HEK293 (cell line): Measurements from ENCODE around the gene COL5A1.

Experiments
- MYNN ChIP-seq: fragments of 450-650 bp; formaldehyde crosslinking; IDR thresholded peaks from 2 replicates; pipeline ENCODE4 v1.5.1; 2016; ENCODE audit warnings: missing biosample characterization, missing genetic modification characterization, borderline replicate concordance
- RBAK ChIP-seq: fragments of 450-650 bp; formaldehyde crosslinking; IDR thresholded peaks from 2 replicates; pipeline ENCODE4 v1.5.1; 2016; ENCODE audit warnings: missing biosample characterization, missing genetic modification characterization
- ZFP3 ChIP-seq: fragments of 450-650 bp; formaldehyde crosslinking; IDR thresholded peaks from 2 replicates; pipeline ENCODE4 v1.5.1; 2016; ENCODE audit warnings: low read depth, missing biosample characterization, missing genetic modification characterization
- ZIC2 ChIP-seq: fragments of 450-650 bp; formaldehyde crosslinking; IDR thresholded peaks from 2 replicates; pipeline ENCODE4 v1.5.1; 2016; ENCODE audit warnings: missing biosample characterization, missing genetic modification characterization
- ZNF112 ChIP-seq: fragments of 450-650 bp; formaldehyde crosslinking; IDR thresholded peaks from 2 replicates; pipeline ENCODE4 v1.5.0; 2017; ENCODE audit warnings: missing biosample characterization, missing genetic modification characterization
- ZNF704 ChIP-seq: fragments of 450-650 bp; formaldehyde crosslinking; IDR thresholded peaks from 2 replicates; pipeline ENCODE4 v1.5.1; 2016; ENCODE audit warnings: missing biosample characterization, missing genetic modification characterization
- ZNF76 ChIP-seq: fragments of 450-650 bp; formaldehyde crosslinking; IDR thresholded peaks from 2 replicates; pipeline ENCODE4; 2016; ENCODE audit warnings: low read depth, missing biosample characterization, missing genetic modification characterization, borderline replicate concordance
- ZNF768 ChIP-seq: fragments of 450-650 bp; formaldehyde crosslinking; IDR thresholded peaks from 2 replicates; pipeline ENCODE4 v1.5.1; 2018; ENCODE audit warnings: missing biosample characterization, mild to moderate bottlenecking, missing genetic modification characterization
- ZSCAN18 ChIP-seq: fragments of 450-650 bp; formaldehyde crosslinking; IDR thresholded peaks from 2 replicates; pipeline ENCODE4 v1.5.1; 2016; ENCODE audit warnings: missing biosample characterization, missing genetic modification characterization
- ZSCAN23 ChIP-seq: fragments of 450-650 bp; formaldehyde crosslinking; IDR thresholded peaks from 2 replicates; pipeline ENCODE4 v1.5.1; 2016; ENCODE audit warnings: missing biosample characterization, missing genetic modification characterization
- TF ChIP-seq, protein P1 (sequence below): fragments of 450-650 bp; formaldehyde crosslinking; IDR thresholded peaks from 2 replicates; pipeline ENCODE4 v1.5.1; 2016; ENCODE audit warnings: missing biosample characterization, missing genetic modification characterization
- TF ChIP-seq, protein P2 (sequence below): fragments of 450-650 bp; formaldehyde crosslinking; IDR thresholded peaks from 2 replicates; pipeline ENCODE4 v1.5.1; 2016; ENCODE audit warnings: missing biosample characterization, missing genetic modification characterization

DNA sequence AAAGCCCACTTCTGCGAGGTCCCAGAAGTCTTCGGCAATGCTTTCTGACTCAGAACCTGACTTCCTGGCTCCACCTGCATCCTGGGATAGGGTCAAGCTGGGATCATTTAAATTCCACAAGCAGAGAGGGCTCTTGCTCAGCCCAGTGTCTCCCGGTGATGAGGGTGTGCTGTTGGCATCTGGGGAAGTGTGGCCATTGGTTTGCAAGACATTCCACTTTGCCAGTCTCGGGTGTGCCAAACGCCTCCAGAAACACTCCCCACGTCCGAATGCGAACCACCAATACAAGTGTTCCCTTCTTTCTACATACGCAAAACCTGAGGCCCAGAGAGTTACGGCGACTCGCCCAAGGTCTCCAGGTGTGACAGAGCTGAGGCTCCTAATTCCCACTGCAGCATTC, 195.9 kb downstream of the COL5A1 start:
- TF ChIP-seq, protein P1, sequence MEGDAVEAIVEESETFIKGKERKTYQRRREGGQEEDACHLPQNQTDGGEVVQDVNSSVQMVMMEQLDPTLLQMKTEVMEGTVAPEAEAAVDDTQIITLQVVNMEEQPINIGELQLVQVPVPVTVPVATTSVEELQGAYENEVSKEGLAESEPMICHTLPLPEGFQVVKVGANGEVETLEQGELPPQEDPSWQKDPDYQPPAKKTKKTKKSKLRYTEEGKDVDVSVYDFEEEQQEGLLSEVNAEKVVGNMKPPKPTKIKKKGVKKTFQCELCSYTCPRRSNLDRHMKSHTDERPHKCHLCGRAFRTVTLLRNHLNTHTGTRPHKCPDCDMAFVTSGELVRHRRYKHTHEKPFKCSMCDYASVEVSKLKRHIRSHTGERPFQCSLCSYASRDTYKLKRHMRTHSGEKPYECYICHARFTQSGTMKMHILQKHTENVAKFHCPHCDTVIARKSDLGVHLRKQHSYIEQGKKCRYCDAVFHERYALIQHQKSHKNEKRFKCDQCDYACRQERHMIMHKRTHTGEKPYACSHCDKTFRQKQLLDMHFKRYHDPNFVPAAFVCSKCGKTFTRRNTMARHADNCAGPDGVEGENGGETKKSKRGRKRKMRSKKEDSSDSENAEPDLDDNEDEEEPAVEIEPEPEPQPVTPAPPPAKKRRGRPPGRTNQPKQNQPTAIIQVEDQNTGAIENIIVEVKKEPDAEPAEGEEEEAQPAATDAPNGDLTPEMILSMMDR (tag by site-specific recombination), result no peak
- TF ChIP-seq RBAK (tag by site-specific recombination) (no peak), ZFP3 (tag by site-specific recombination) (no peak), ZSCAN18 (tag by site-specific recombination) (no peak), ZNF704 (no peak), ZIC2 (tag by site-specific recombination) (no peak), ZNF76 (no peak), MYNN (no peak), ZSCAN23 (no peak), ZNF112 (tag by site-specific recombination) (no peak), ZNF768 (no peak)
- TF ChIP-seq, protein P2, sequence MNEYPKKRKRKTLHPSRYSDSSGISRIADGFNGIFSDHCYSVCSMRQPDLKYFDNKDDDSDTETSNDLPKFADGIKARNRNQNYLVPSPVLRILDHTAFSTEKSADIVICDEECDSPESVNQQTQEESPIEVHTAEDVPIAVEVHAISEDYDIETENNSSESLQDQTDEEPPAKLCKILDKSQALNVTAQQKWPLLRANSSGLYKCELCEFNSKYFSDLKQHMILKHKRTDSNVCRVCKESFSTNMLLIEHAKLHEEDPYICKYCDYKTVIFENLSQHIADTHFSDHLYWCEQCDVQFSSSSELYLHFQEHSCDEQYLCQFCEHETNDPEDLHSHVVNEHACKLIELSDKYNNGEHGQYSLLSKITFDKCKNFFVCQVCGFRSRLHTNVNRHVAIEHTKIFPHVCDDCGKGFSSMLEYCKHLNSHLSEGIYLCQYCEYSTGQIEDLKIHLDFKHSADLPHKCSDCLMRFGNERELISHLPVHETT (tag by site-specific recombination), result no peak
